Measurements from ENCODE around the gene PTCH2. TPM values are rescaled to one million over a fixed set of nuclear protein-coding genes. Genes with fewer than 3 reads are reported as not detected.

PTCH2 gene
- total and polyA plus RNA-seq, 2 of the 13 experiments (the other 11 are each of a cell fraction or from before 2014, with no cell fraction given) = 0.60 to 1.5 TPM

- TF ChIP-seq ZNF451 (CRISPR knock-in tag; IDR thresholded peaks at IDR 0.05) = 0 out of 2 replicates have a peak, but pooled peaks have one; percentile 57
- TF ChIP-seq ZNF318 (CRISPR knock-in tag; IDR thresholded peaks at IDR 0.05) = no peak; the same call in 1 of the 2 replicates
- no peak for TF ChIP-seq ZFY (CRISPR knock-in tag; IDR thresholded peaks at IDR 0.05)
- TF ChIP-seq HNRNPK (IDR thresholded peaks at IDR 0.05; ENCODE audit: low read depth, low read length, poor library complexity, severe bottlenecking) = no peak
- TF ChIP-seq FOXK1 (CRISPR knock-in tag; IDR thresholded peaks at IDR 0.05; ENCODE audit: borderline replicate concordance, low read depth) = peak; percentile 29; the same call in 1 of the 2 replicates
- peak; percentile 91 for TF ChIP-seq ZSCAN29 (CRISPR knock-in tag; conservative IDR thresholded peaks at IDR 0.05)
- no peak for TF ChIP-seq RARG (CRISPR knock-in tag; IDR thresholded peaks at IDR 0.05; ENCODE audit: low read depth)
- no peak for TF ChIP-seq ZNF232 (CRISPR knock-in tag; IDR thresholded peaks at IDR 0.05; ENCODE audit: borderline replicate concordance)
- peak; percentile 91 for TF ChIP-seq ZC3H4 (CRISPR knock-in tag; IDR thresholded peaks at IDR 0.05; ENCODE audit: borderline replicate concordance)
- peak; percentile 45; the same call in 1 of the 2 replicates for TF ChIP-seq SP140L (CRISPR knock-in tag; IDR thresholded peaks at IDR 0.05; ENCODE audit: borderline replicate concordance)
- TF ChIP-seq FLYWCH1 (CRISPR knock-in tag; IDR thresholded peaks at IDR 0.05) = no peak; the same call in 1 of the 2 replicates
- TF ChIP-seq AHDC1 (CRISPR knock-in tag; IDR thresholded peaks at IDR 0.05; ENCODE audit: borderline replicate concordance) = no peak; the same call in 1 of the 2 replicates
- TF ChIP-seq SNAPC2 (CRISPR knock-in tag; IDR thresholded peaks at IDR 0.05) = peak; percentile 100
- no peak for TF ChIP-seq ZNF850 (CRISPR knock-in tag; conservative IDR thresholded peaks at IDR 0.05)
- TF ChIP-seq CBX5 (CRISPR knock-in tag; IDR thresholded peaks at IDR 0.05; ENCODE audit: borderline replicate concordance) = peak; percentile 11; the same call in 1 of the 2 replicates
Measured at GRCh38 chr1:44819608-44820327, 23.3 kb downstream of the PTCH2 start (continued).

All from HepG2 (cell line).